Measurements from ENCODE around the gene ZMPSTE24.

GRCh38 chr1:40307186-40307585 is 49.1 kb downstream of the ZMPSTE24 start:
- no peak for TF ChIP-seq CEBPB (IDR thresholded peaks at IDR 0.05; ENCODE audit: low read depth)
- no peak for TF ChIP-seq ZNF274 (IDR thresholded peaks at IDR 0.05; ENCODE audit: low read depth, low read length)
- no peak for TF ChIP-seq POLR2AphosphoS5 (IDR thresholded peaks at IDR 0.05; ENCODE audit: low read depth, low read length)
- TF ChIP-seq CTCF (IDR thresholded peaks at IDR 0.05 in 2 of 3, conservative IDR thresholded peaks at IDR 0.05 in 1 of 3; ENCODE audit: borderline replicate concordance in 1 of 3, insufficient read depth in 1 of 3, low read depth in 2 of 3, low read length in 2 of 3), result no peak
- no peak for TF ChIP-seq ZFX (IDR thresholded peaks at IDR 0.05)
